Measurements from ENCODE around the gene USP33. TPM values are rescaled to one million over a fixed set of nuclear protein-coding genes. Genes with fewer than 3 reads are reported as not detected.
A peak's percentile ranks its signal among the peaks of the same experiment; 100 is the strongest.

Gene USP33
- total RNA-seq (10 to 100 TPM; 87.4 to 89.1 TPM), polyA plus RNA-seq (10 to 100 TPM; 43.0 to 43.4 TPM)

- H3K4me3 Mint-ChIP-seq = peak within 1 kb of the TSS; percentile 90 to 97 (median 95)
- peak within 1 kb of the TSS; percentile 55 to 76 for H3K4me3 ChIP-seq (ENCODE audit: low read length in 2 of 2)
- ChIA-PET CTCF (ENCODE audit: partially characterized antibody) (no interaction called here), POLR2A (ENCODE audit: partially characterized antibody) (interaction anchor here (0.6 to 2.9 kb wide), 6 partner anchors 17 to 245 kb away, joined by 3 to 20 read pairs (median 3); partner anchors contain the start of genes DNAJB4, FUBP1 and MIGA1)
- H3K27me3 ChIP-seq (ENCODE audit: insufficient read depth, low read length) = no peaks in the 10 kb centered on the region
- peak within 1 kb of the TSS; percentile 92 to 97 (median 93) for H3K27ac Mint-ChIP-seq
- peaks cover 0 to 7% of the 10 kb centered on the region in 2 donors for H3K36me3 Mint-ChIP-seq
- H3K4me1 ChIP-seq (ENCODE audit: insufficient read depth, low read length) = peaks cover 48% of the 10 kb centered on the region
- intact Hi-C loops (cut with micrococcal nuclease) = loop anchor here (1.0 kb wide), 4 partner anchors 20 to 245 kb away; partner anchors contain the start of genes DNAJB4 and MIGA1
- H3K9me3 Mint-ChIP-seq = no peaks in the 10 kb centered on the region
- peak within 1 kb of the TSS; percentile 85 for H3K27ac ChIP-seq (ENCODE audit: low read depth, low read length)
- no peaks in the 10 kb centered on the region for H3K27me3 Mint-ChIP-seq
- peaks cover 32 to 51% (median 39%) of the 10 kb centered on the region in 4 donors for H3K4me1 Mint-ChIP-seq
- no peaks in the 10 kb centered on the region for H3K36me3 ChIP-seq (ENCODE audit: insufficient read depth, low read length)
- peak; percentile 89 to 93 (median 90) for DNase-seq
- no peaks in the 10 kb centered on the region for H3K9me3 ChIP-seq (ENCODE audit: control insufficient read depth in 1 of 2, low read length in 2 of 2)
Measured at GRCh38 chr1:77759071-77760028, at the start of gene USP33. Gene USP33, minus strand, starts transcription at chr1:77759852. Its CDS starts 18,155 bp downstream, at chr1:77741697.

GRCh38 chr1:77803371-77803770 lies 43.7 kb upstream of the USP33 start:
- intact Hi-C loops (cut with micrococcal nuclease) = no loop called here
- H3K4me1 Mint-ChIP-seq = peaks cover 3 to 9% (median 5%) of the 10 kb centered on the region in 4 donors
- Histone ChIP-seq H3K4me3 (ENCODE audit: low read length in 2 of 2) (no peak overlapping the region), H3K27ac (ENCODE audit: low read depth, low read length) (no peak overlapping the region), H3K27me3 (ENCODE audit: insufficient read depth, low read length) (no peaks in the 10 kb centered on the region), H3K9me3 (ENCODE audit: control insufficient read depth in 1 of 2, low read length in 2 of 2) (no peaks in the 10 kb centered on the region), H3K36me3 (ENCODE audit: insufficient read depth, low read length) (peaks cover 4% of the 10 kb centered on the region), H3K4me1 (ENCODE audit: insufficient read depth, low read length) (no peaks in the 10 kb centered on the region)
- peaks cover 46 to 55% of the 10 kb centered on the region in 2 donors for H3K36me3 Mint-ChIP-seq
- H3K4me3 Mint-ChIP-seq = no peak overlapping the region
- H3K9me3 Mint-ChIP-seq = no peaks in the 10 kb centered on the region
- CTCF ChIA-PET (ENCODE audit: partially characterized antibody) = no interaction called here
- peak overlapping the region in 1 of 7 donors; percentile 10 for H3K27ac Mint-ChIP-seq
- H3K27me3 Mint-ChIP-seq = no peaks in the 10 kb centered on the region
- POLR2A ChIA-PET (ENCODE audit: partially characterized antibody) = no interaction called here
- no peak for DNase-seq

- Histone ChIP-seq H3K27ac (ENCODE audit: low read depth, low read length) (no peak overlapping the region), H3K4me3 (ENCODE audit: low read length in 2 of 2) (no peak overlapping the region), H3K9me3 (ENCODE audit: control insufficient read depth in 1 of 2, low read length in 2 of 2) (no peaks in the 10 kb centered on the region), H3K36me3 (ENCODE audit: insufficient read depth, low read length) (peaks cover 4% of the 10 kb centered on the region), H3K27me3 (ENCODE audit: insufficient read depth, low read length) (no peaks in the 10 kb centered on the region), H3K4me1 (ENCODE audit: insufficient read depth, low read length) (no peaks in the 10 kb centered on the region)
- Mint-ChIP-seq H3K36me3 (peaks cover 38 to 58% of the 10 kb centered on the region in 2 donors), H3K9me3 (no peaks in the 10 kb centered on the region), H3K27ac (no peak overlapping the region), H3K4me1 (peaks cover 3 to 11% (median 6%) of the 10 kb centered on the region in 4 donors), H3K4me3 (no peak overlapping the region), H3K27me3 (no peaks in the 10 kb centered on the region)
- ChIA-PET POLR2A (ENCODE audit: partially characterized antibody) (no interaction called here), CTCF (ENCODE audit: partially characterized antibody) (no interaction called here)
- intact Hi-C loops (cut with micrococcal nuclease) = no loop called here
- DNase-seq = no peak
Measured at GRCh38 chr1:77802026-77802425, 42.4 kb upstream of the USP33 start.

GRCh38 chr1:77797991-77798390 lies 38.3 kb upstream of the USP33 start:
- no peak overlapping the region for H3K4me3 Mint-ChIP-seq
- CTCF ChIA-PET (ENCODE audit: partially characterized antibody) = interaction anchor here (1.0 kb wide), 1 partner anchor 20 kb away, joined by 3 read pairs; no protein-coding TSS in a partner anchor
- Histone ChIP-seq H3K27ac (ENCODE audit: low read depth, low read length) (no peak overlapping the region), H3K9me3 (ENCODE audit: control insufficient read depth in 1 of 2, low read length in 2 of 2) (no peaks in the 10 kb centered on the region), H3K4me3 (ENCODE audit: low read length in 2 of 2) (no peak overlapping the region), H3K27me3 (ENCODE audit: insufficient read depth, low read length) (no peaks in the 10 kb centered on the region), H3K4me1 (ENCODE audit: insufficient read depth, low read length) (no peaks in the 10 kb centered on the region), H3K36me3 (ENCODE audit: insufficient read depth, low read length) (no peaks in the 10 kb centered on the region)
- no peaks in the 10 kb centered on the region for H3K27me3 Mint-ChIP-seq
- POLR2A ChIA-PET (ENCODE audit: partially characterized antibody) = interaction anchor here (0.6 kb wide), 1 partner anchor 46 kb away, joined by 3 read pairs; no protein-coding TSS in a partner anchor
- intact Hi-C loops (cut with micrococcal nuclease) = no loop called here
- DNase-seq = no peak
- no peaks in the 10 kb centered on the region for H3K9me3 Mint-ChIP-seq
- peaks cover 6 to 16% (median 10%) of the 10 kb centered on the region in 4 donors for H3K4me1 Mint-ChIP-seq
- peak overlapping the region in 1 of 7 donors; percentile 71 for H3K27ac Mint-ChIP-seq
- peaks cover 32 to 52% of the 10 kb centered on the region in 2 donors for H3K36me3 Mint-ChIP-seq

- no peak for DNase-seq
- H3K36me3 ChIP-seq (ENCODE audit: insufficient read depth, low read length) = no peaks in the 10 kb centered on the region
- POLR2A ChIA-PET (ENCODE audit: partially characterized antibody) = no interaction called here
- H3K4me1 ChIP-seq (ENCODE audit: insufficient read depth, low read length) = no peaks in the 10 kb centered on the region
- H3K9me3 Mint-ChIP-seq = no peaks in the 10 kb centered on the region
- no peaks in the 10 kb centered on the region for H3K27me3 Mint-ChIP-seq
- H3K27ac Mint-ChIP-seq = peak overlapping the region in 3 of 7 donors; percentile 26 to 54 (median 42)
- intact Hi-C loops (cut with micrococcal nuclease) = no loop called here
- H3K27me3 ChIP-seq (ENCODE audit: insufficient read depth, low read length) = no peaks in the 10 kb centered on the region
- H3K27ac ChIP-seq (ENCODE audit: low read depth, low read length) = no peak overlapping the region
- peaks cover 13 to 19% (median 15%) of the 10 kb centered on the region in 4 donors for H3K4me1 Mint-ChIP-seq
- H3K4me3 ChIP-seq (ENCODE audit: low read length in 2 of 2) = no peak overlapping the region
- no peak overlapping the region for H3K4me3 Mint-ChIP-seq
- H3K9me3 ChIP-seq (ENCODE audit: control insufficient read depth in 1 of 2, low read length in 2 of 2) = no peaks in the 10 kb centered on the region
- H3K36me3 Mint-ChIP-seq = peaks cover 26 to 50% of the 10 kb centered on the region in 2 donors
- CTCF ChIA-PET (ENCODE audit: partially characterized antibody) = interaction anchor here (0.6 kb wide), 1 partner anchor 48 kb away, joined by 3 read pairs; no protein-coding TSS in a partner anchor
Measured at GRCh38 chr1:77796695-77797405, 37.2 kb upstream of the USP33 start.

- Histone ChIP-seq H3K27me3 (ENCODE audit: insufficient read depth, low read length) (no peaks in the 10 kb centered on the region), H3K36me3 (ENCODE audit: insufficient read depth, low read length) (no peaks in the 10 kb centered on the region), H3K27ac (ENCODE audit: low read depth, low read length) (no peak overlapping the region), H3K4me1 (ENCODE audit: insufficient read depth, low read length) (no peaks in the 10 kb centered on the region), H3K4me3 (ENCODE audit: low read length in 2 of 2) (no peak overlapping the region), H3K9me3 (ENCODE audit: control insufficient read depth in 1 of 2, low read length in 2 of 2) (no peaks in the 10 kb centered on the region)
- DNase-seq = no peak
- peaks cover 20 to 47% of the 10 kb centered on the region in 2 donors for H3K36me3 Mint-ChIP-seq
- no peak overlapping the region for H3K4me3 Mint-ChIP-seq
- intact Hi-C loops (cut with micrococcal nuclease) = no loop called here
- CTCF ChIA-PET (ENCODE audit: partially characterized antibody) = no interaction called here
- no peaks in the 10 kb centered on the region for H3K9me3 Mint-ChIP-seq
- peaks cover 10 to 15% (median 14%) of the 10 kb centered on the region in 4 donors for H3K4me1 Mint-ChIP-seq
- POLR2A ChIA-PET (ENCODE audit: partially characterized antibody) = no interaction called here
- H3K27ac Mint-ChIP-seq = no peak overlapping the region
- no peaks in the 10 kb centered on the region for H3K27me3 Mint-ChIP-seq
Measured at GRCh38 chr1:77794550-77794949, 34.9 kb upstream of the USP33 start.

All from CD4-positive, alpha-beta memory T cell (primary cell).